A204.1 (cell line): ENCODE data around the gene ZGPAT.

Experiments used
- FAIRE-seq: peaks from 2 replicates; lab custom pipeline; 2012; peaks lifted over from hg19 to GRCh38; lab: Jason Lieb, UNC

ZGPAT gene

GRCh38 chr20:63692436-63693082 lies 15.3 kb upstream of the ZGPAT start:
- no peak for FAIRE-seq

GRCh38 chr20:63693083-63693732 lies 14.6 kb upstream of the ZGPAT start:
- no peak for FAIRE-seq

GRCh38 chr20:63693733-63694583 lies 13.9 kb upstream of the ZGPAT start:
- FAIRE-seq: no peak

GRCh38 chr20:63694584-63695423 lies 13.0 kb upstream of the ZGPAT start:
- no peak for FAIRE-seq

GRCh38 chr20:63695424-63696305 lies 12.2 kb upstream of the ZGPAT start:
- no peak for FAIRE-seq

- FAIRE-seq: no peak
Measured at GRCh38 chr20:63696306-63696627, 11.6 kb upstream of the ZGPAT start.

- FAIRE-seq: no peak
Measured at GRCh38 chr20:63696628-63697356, 11.0 kb upstream of the ZGPAT start, which contains the start of gene TNFRSF6B. Gene TNFRSF6B (plus strand): TSS chr20:63696652. CDS start chr20:63696768, 116 bp downstream.

- no peak for FAIRE-seq
Measured at GRCh38 chr20:63697357-63697867, 10.4 kb upstream of the ZGPAT start.

GRCh38 chr20:63697868-63698545 lies 9.8 kb upstream of the ZGPAT start:
- FAIRE-seq: no peak

GRCh38 chr20:63698739-63699465 lies 8.9 kb upstream of the ZGPAT start:
- FAIRE-seq: no peak

GRCh38 chr20:63699466-63700198 lies 8.2 kb upstream of the ZGPAT start:
- FAIRE-seq: no peak

- FAIRE-seq: no peak
Measured at GRCh38 chr20:63700199-63701050, 7.4 kb upstream of the ZGPAT start.

- no peak for FAIRE-seq
Measured at GRCh38 chr20:63701051-63701328, 6.8 kb upstream of the ZGPAT start.

GRCh38 chr20:63701329-63702035 lies 6.4 kb upstream of the ZGPAT start:
- FAIRE-seq: no peak

GRCh38 chr20:63702036-63702665 lies 5.7 kb upstream of the ZGPAT start:
- no peak for FAIRE-seq

GRCh38 chr20:63702751-63703470 lies 4.9 kb upstream of the ZGPAT start:
- FAIRE-seq: no peak
